GM12878 (cell line): ENCODE measurements around the gene C2orf92.

Experiments
- CBX5 ChIP-seq: sonication (generic); IDR thresholded peaks from 2 replicates; pipeline ENCODE4 v1.6.1; 2016; ENCODE audit warnings: low read depth, moderate library complexity, mild to moderate bottlenecking, inconsistent platforms
- FOXM1 ChIP-seq: IDR thresholded peaks from 2 replicates; pipeline ENCODE4 v1.6.1; 2012; ENCODE audit warnings: low read depth, mild to moderate bottlenecking, inconsistent platforms, low read length, moderate library complexity
- NR2F1 ChIP-seq: fragments of 450-650 bp; conservative IDR thresholded peaks from 2 replicates; pipeline ENCODE4 v1.6.1; 2017; ENCODE audit warnings: mild to moderate bottlenecking
- POLR2AphosphoS5 ChIP-seq: IDR thresholded peaks from 2 replicates; pipeline ENCODE4 v1.6.1; 2011; ENCODE audit warnings: mild to moderate bottlenecking, low read length, inconsistent platforms
- TF ChIP-seq, protein P1 (sequence below): fragments of 450-650 bp; formaldehyde crosslinking; IDR thresholded peaks from 2 replicates; pipeline ENCODE4 v1.4.0; 2022; ENCODE audit warnings: mild to moderate bottlenecking, moderate library complexity
- TF ChIP-seq, protein P2 (sequence below): fragments of 450-650 bp; IDR thresholded peaks from 2 replicates; pipeline ENCODE4 v1.6.1; 2016; ENCODE audit warnings: mild to moderate bottlenecking

DNA sequence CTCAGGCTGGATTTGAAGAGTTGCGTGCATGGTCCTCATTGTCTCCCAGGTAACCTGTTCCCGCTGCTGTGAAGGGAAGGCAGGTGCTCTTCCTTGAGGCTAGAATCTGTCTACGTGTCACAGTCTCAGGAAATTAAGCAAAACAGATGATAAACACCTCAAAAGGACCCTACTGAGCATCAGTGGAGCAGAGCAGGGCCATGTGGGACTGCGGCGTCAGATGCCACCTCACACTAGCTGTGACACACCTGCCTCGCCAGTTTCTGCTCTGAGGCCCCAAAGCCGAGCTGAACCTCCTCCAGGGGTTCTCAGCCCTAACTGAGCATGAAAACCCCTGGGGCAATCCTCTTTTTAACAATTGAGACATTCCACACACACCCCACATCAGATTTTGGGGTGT is 2.0 kb downstream of the C2orf92 start:
- TF ChIP-seq FOXM1, result no peak
- TF ChIP-seq POLR2AphosphoS5, result no peak
- TF ChIP-seq, protein P1, sequence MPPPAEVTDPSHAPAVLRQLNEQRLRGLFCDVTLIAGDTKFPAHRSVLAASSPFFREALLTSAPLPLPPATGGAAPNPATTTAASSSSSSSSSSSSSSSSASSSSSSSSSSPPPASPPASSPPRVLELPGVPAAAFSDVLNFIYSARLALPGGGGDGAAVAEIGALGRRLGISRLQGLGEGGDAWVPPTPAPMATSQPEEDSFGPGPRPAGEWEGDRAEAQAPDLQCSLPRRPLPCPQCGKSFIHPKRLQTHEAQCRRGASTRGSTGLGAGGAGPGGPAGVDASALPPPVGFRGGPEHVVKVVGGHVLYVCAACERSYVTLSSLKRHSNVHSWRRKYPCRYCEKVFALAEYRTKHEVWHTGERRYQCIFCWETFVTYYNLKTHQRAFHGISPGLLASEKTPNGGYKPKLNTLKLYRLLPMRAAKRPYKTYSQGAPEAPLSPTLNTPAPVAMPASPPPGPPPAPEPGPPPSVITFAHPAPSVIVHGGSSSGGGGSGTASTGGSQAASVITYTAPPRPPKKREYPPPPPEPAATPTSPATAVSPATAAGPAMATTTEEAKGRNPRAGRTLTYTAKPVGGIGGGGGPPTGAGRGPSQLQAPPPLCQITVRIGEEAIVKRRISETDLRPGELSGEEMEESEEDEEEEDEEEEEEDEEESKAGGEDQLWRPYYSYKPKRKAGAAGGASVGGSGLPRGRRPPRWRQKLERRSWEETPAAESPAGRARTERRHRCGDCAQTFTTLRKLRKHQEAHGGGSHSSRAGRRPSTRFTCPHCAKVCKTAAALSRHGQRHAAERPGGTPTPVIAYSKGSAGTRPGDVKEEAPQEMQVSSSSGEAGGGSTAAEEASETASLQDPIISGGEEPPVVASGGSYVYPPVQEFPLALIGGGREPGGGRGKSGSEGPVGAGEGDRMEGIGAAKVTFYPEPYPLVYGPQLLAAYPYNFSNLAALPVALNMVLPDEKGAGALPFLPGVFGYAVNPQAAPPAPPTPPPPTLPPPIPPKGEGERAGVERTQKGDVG (CRISPR knock-in tag), result no peak
- TF ChIP-seq, protein P2, sequence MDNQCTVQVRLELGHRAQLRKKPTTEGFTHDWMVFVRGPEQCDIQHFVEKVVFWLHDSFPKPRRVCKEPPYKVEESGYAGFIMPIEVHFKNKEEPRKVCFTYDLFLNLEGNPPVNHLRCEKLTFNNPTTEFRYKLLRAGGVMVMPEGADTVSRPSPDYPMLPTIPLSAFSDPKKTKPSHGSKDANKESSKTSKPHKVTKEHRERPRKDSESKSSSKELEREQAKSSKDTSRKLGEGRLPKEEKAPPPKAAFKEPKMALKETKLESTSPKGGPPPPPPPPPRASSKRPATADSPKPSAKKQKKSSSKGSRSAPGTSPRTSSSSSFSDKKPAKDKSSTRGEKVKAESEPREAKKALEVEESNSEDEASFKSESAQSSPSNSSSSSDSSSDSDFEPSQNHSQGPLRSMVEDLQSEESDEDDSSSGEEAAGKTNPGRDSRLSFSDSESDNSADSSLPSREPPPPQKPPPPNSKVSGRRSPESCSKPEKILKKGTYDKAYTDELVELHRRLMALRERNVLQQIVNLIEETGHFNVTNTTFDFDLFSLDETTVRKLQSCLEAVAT, result no peak
- no peak for TF ChIP-seq NR2F1
- TF ChIP-seq CBX5, result no peak
